ENCODE results near the gene OR5B21. TPM values are rescaled to one million over a fixed set of nuclear protein-coding genes. Genes with fewer than 3 reads are reported as not detected.

The OR5B21 gene
- total RNA-seq, 3 donors from 2014 or later (not counting 1 experiment from before 2014, with no cell fraction given), result 0.28 to 0.55 TPM; not detected in 1

DNA sequence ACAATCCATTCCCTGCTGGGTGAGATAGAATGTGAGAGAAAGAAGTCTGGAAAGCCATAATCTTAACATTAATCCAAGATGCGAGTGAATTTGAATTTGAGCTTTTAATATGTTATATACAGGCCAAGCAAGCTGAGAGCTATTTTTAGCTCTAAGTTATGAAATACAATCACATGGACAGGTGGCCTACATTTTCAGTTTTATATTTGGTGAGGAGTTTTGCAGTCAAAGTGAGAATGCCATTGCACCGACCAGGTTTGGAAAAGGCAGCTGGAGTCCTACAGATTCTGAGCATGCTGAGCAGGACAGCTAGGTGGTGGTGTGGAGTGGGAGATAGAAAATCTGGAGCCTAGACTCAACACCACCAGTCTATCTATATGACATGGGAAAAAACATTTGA, 12.0 kb downstream of the OR5B21 start:
- Histone ChIP-seq H3K9me3 (ENCODE audit: control insufficient read depth, insufficient read depth, low read length) (no peaks in the 10 kb centered on the region), H3K27ac (ENCODE audit: low read length) (no peak overlapping the region), H3K4me1 (ENCODE audit: control insufficient read depth, insufficient read depth, low read length) (peaks cover 12% of the 10 kb centered on the region), H3K27me3 (ENCODE audit: control insufficient read depth, insufficient read depth, low read length) (no peaks in the 10 kb centered on the region), H3K4me3 (ENCODE audit: low read length) (no peak overlapping the region), H3K36me3 (ENCODE audit: control insufficient read depth, insufficient read depth, low read length) (no peaks in the 10 kb centered on the region)
- no peak for TF ChIP-seq CTCF (IDR thresholded peaks at IDR 0.05)
- Mint-ChIP-seq H3K27me3 (ENCODE audit: low read depth in 2 of 2) (no peaks in the 10 kb centered on the region), H3K4me1 (peaks cover 29 to 37% of the 10 kb centered on the region in 2 donors), H3K4me3 (no peak overlapping the region), H3K36me3 (no peaks in the 10 kb centered on the region), H3K9me3 (no peaks in the 10 kb centered on the region), H3K27ac (peak overlapping the region in 1 of 2 donors; percentile 92)
- DNase-seq (no peak), ATAC-seq (no peak)
- intact Hi-C loops (cut with micrococcal nuclease), result no loop called here
- 82% methylated on average over 2 of the region's 2 CpGs for WGBS (ENCODE audit: insufficient coverage)

DNA sequence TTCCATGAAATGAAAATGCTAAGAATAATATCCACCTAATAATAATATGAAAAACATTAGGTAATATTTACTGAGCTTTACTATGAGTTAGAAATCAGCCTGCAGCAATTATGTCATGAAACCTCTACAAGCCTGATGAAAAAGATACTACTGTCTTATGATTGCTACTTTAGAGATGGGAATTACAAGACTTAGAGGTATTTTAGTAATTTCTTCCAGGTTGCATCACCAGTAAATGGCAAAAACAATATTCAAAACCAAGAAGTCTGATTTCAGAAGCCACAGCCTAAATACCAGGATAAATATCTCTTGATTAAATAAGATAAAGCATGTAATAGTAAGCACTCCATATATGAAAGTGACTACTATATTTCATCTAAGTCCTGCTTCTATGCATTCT, 13.8 kb downstream of the OR5B21 start:
- no peak for TF ChIP-seq CTCF (IDR thresholded peaks at IDR 0.05)
- H3K4me1 Mint-ChIP-seq, result peaks cover 27 to 34% of the 10 kb centered on the region in 2 donors
- H3K4me3 Mint-ChIP-seq, result no peak overlapping the region
- Histone ChIP-seq H3K9me3 (ENCODE audit: control insufficient read depth, insufficient read depth, low read length) (no peaks in the 10 kb centered on the region), H3K36me3 (ENCODE audit: control insufficient read depth, insufficient read depth, low read length) (no peaks in the 10 kb centered on the region), H3K4me1 (ENCODE audit: control insufficient read depth, insufficient read depth, low read length) (peaks cover 11% of the 10 kb centered on the region), H3K4me3 (ENCODE audit: low read length) (no peak overlapping the region), H3K27me3 (ENCODE audit: control insufficient read depth, insufficient read depth, low read length) (no peaks in the 10 kb centered on the region), H3K27ac (ENCODE audit: low read length) (no peak overlapping the region)
- DNase-seq, result no peak
- no peaks in the 10 kb centered on the region for H3K27me3 Mint-ChIP-seq (ENCODE audit: low read depth in 2 of 2)
- no peak for ATAC-seq
- no peak overlapping the region for H3K27ac Mint-ChIP-seq
- intact Hi-C loops (cut with micrococcal nuclease), result no loop called here
- no peaks in the 10 kb centered on the region for H3K36me3 Mint-ChIP-seq
- H3K9me3 Mint-ChIP-seq, result no peaks in the 10 kb centered on the region

DNA sequence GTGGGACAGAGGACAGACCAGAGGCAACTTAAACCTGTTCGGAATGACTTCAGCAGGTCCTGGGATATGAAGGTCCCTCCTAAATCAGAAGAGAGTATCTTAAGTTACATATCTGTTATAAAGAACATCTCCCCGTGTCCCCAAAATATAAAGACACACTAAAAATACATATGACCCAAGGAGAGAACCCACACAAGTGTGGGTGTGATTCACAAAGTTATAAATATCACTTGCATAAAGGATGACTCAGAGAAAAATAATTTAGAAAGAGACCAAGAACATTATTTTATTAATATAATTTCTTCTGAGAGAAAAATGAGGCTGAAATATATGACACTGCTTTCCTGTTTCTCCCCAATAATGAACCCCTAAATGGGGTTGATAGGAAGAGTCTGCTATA, 14.2 kb downstream of the OR5B21 start:
- Histone ChIP-seq H3K36me3 (ENCODE audit: control insufficient read depth, insufficient read depth, low read length) (no peaks in the 10 kb centered on the region), H3K27ac (ENCODE audit: low read length) (no peak overlapping the region), H3K27me3 (ENCODE audit: control insufficient read depth, insufficient read depth, low read length) (no peaks in the 10 kb centered on the region), H3K9me3 (ENCODE audit: control insufficient read depth, insufficient read depth, low read length) (no peaks in the 10 kb centered on the region), H3K4me3 (ENCODE audit: low read length) (no peak overlapping the region), H3K4me1 (ENCODE audit: control insufficient read depth, insufficient read depth, low read length) (peaks cover 9% of the 10 kb centered on the region)
- H3K9me3 Mint-ChIP-seq, result no peaks in the 10 kb centered on the region
- no peak for DNase-seq
- no peaks in the 10 kb centered on the region for H3K27me3 Mint-ChIP-seq (ENCODE audit: low read depth in 2 of 2)
- H3K36me3 Mint-ChIP-seq, result no peaks in the 10 kb centered on the region
- 60% methylated on average over 1 of the region's 2 CpGs for WGBS (ENCODE audit: insufficient coverage)
- no peak for TF ChIP-seq CTCF (IDR thresholded peaks at IDR 0.05)
- intact Hi-C loops (cut with micrococcal nuclease), result no loop called here
- no peak overlapping the region for H3K4me3 Mint-ChIP-seq
- peaks cover 22 to 30% of the 10 kb centered on the region in 2 donors for H3K4me1 Mint-ChIP-seq
- H3K27ac Mint-ChIP-seq, result no peak overlapping the region
- ATAC-seq, result no peak

GRCh38 chr11:58490827-58491226, 17.1 kb downstream of the OR5B21 start:
- Histone ChIP-seq H3K4me3 (ENCODE audit: low read length) (no peak overlapping the region), H3K27me3 (ENCODE audit: control insufficient read depth, insufficient read depth, low read length) (no peaks in the 10 kb centered on the region), H3K27ac (ENCODE audit: low read length) (no peak overlapping the region), H3K4me1 (ENCODE audit: control insufficient read depth, insufficient read depth, low read length) (no peaks in the 10 kb centered on the region), H3K36me3 (ENCODE audit: control insufficient read depth, insufficient read depth, low read length) (no peaks in the 10 kb centered on the region), H3K9me3 (ENCODE audit: control insufficient read depth, insufficient read depth, low read length) (no peaks in the 10 kb centered on the region)
- intact Hi-C loops (cut with micrococcal nuclease), result no loop called here
- Mint-ChIP-seq H3K4me3 (no peak overlapping the region), H3K9me3 (no peaks in the 10 kb centered on the region), H3K4me1 (peaks cover 0 to 3% of the 10 kb centered on the region in 2 donors), H3K36me3 (no peaks in the 10 kb centered on the region), H3K27me3 (ENCODE audit: low read depth in 2 of 2) (peaks cover 5 to 10% of the 10 kb centered on the region in 2 donors), H3K27ac (no peak overlapping the region)
- TF ChIP-seq CTCF (IDR thresholded peaks at IDR 0.05), result no peak
- no peak for DNase-seq
- no peak for ATAC-seq
- WGBS (ENCODE audit: insufficient coverage), result 62% methylated on average over 2 of the region's 2 CpGs

Data from natural killer cell (primary cell).